Hepatocyte (in vitro differentiated cells): ENCODE results near the gene TM2D3. TPM values are rescaled to one million over a fixed set of nuclear protein-coding genes. Genes with fewer than 3 reads are reported as not detected.

Experiments used
- DNase-seq: peaks from one replicate; pipeline ENCODE4 v3.0.0-alpha.2; 2016; ENCODE audit warnings: low spot score
- H2AFZ ChIP-seq: fragments of 200-600 bp; sonication (generic); 2 replicates; pipeline ENCODE4 v1.6.0; 2016; ENCODE audit warnings: antibody characterized with exemption, mild to moderate bottlenecking
- H3K27ac ChIP-seq: fragments of 200-600 bp; sonication (generic); 2 replicates; pipeline ENCODE4 v1.5.1; 2016; ENCODE audit warnings: mild to moderate bottlenecking
- H3K27me3 ChIP-seq: fragments of 200-600 bp; sonication (generic); 2 replicates; pipeline ENCODE4 v1.6.1; 2016
- H3K36me3 ChIP-seq: fragments of 200-600 bp; sonication (generic); replicated peaks from 2 replicates; pipeline ENCODE4 v1.5.1; 2016; ENCODE audit warnings: low read depth; ENCODE audit not compliant: insufficient read depth
- H3K4me1 ChIP-seq: fragments of 200-600 bp; sonication (generic); 2 replicates; pipeline ENCODE4 v1.5.1; 2016; ENCODE audit warnings: mild to moderate bottlenecking, moderate library complexity; ENCODE audit not compliant: insufficient read depth
- H3K4me2 ChIP-seq: fragments of 200-600 bp; sonication (generic); 2 replicates; pipeline ENCODE4 v1.6.0; 2016
- H3K4me3 ChIP-seq: fragments of 200-600 bp; sonication (generic); 2 replicates; pipeline ENCODE4 v1.5.1; 2016; ENCODE audit warnings: mild to moderate bottlenecking
- H3K79me2 ChIP-seq: fragments of 200-600 bp; sonication (generic); 2 replicates; pipeline ENCODE4 v1.6.0; 2017; ENCODE audit warnings: mild to moderate bottlenecking
- H3K9me2 ChIP-seq: fragments of 200-600 bp; sonication (generic); replicated peaks from 2 replicates; pipeline ENCODE4 v1.6.0; 2017; ENCODE audit warnings: mild to moderate bottlenecking; ENCODE audit not compliant: insufficient read depth
- H3K9me3 ChIP-seq: fragments of 200-600 bp; sonication (generic); 2 replicates; pipeline ENCODE4 v1.5.1; 2016; ENCODE audit warnings: low read depth, mild to moderate bottlenecking
- H4K20me1 ChIP-seq: fragments of 200-600 bp; sonication (generic); 2 replicates; pipeline ENCODE4 v1.6.0; 2016; ENCODE audit warnings: mild to moderate bottlenecking; ENCODE audit not compliant: insufficient read depth, poor library complexity, severe bottlenecking
- CTCF ChIP-seq: fragments of 200-600 bp; sonication (generic); IDR thresholded peaks from 2 replicates; pipeline ENCODE4 v1.5.1; 2016; ENCODE audit warnings: antibody characterized with exemption, mild to moderate bottlenecking; ENCODE audit not compliant: poor library complexity
- EZH2 ChIP-seq: fragments of 200-600 bp; sonication (generic); IDR thresholded peaks from 2 replicates; pipeline ENCODE4 v1.6.1; 2016; ENCODE audit warnings: antibody characterized with exemption, mild to moderate bottlenecking, borderline replicate concordance
- EZH2phosphoT487 ChIP-seq: fragments of 200-600 bp; sonication (generic); IDR thresholded peaks from one replicate; pipeline ENCODE4 v1.6.1; 2018; ENCODE audit warnings: antibody characterized with exemption, mild to moderate bottlenecking, low read depth, moderate library complexity; ENCODE audit not compliant: unreplicated experiment, severe bottlenecking
- WGBS: methylation state at CpG from one replicate; pipeline ENCODE4 v1.1.6; 2016; ENCODE audit warnings: low lambda C conversion rate; ENCODE audit errors: missing lambda C conversion rate; 5-methylcytosine and 5-hydroxymethylcytosine counted together
- polyA plus RNA-seq: library from polyadenylated mRNA; unstranded; fragments of >200 nt; fragmentation: Nextera tagmentation; extraction: Ambion mirVana; gene quantifications from 2 replicates; pipeline ENCODE4 v1.2.1, GENCODE V29; 2016
- total RNA-seq: library from RNA; depleted of rRNA; stranded (reverse); fragments of >200 nt; gene quantifications from 2 replicates; pipeline ENCODE4 v1.2.3, GENCODE V29; 2014

TM2D3 gene
- total and polyA plus RNA-seq, 2 experiments from 2014 or later = 41.9 to 55.7 TPM

GRCh38 chr15:101607108-101607507 is 45.1 kb downstream of the TM2D3 start:
- Histone ChIP-seq H3K9me2 (no peaks in the 10 kb centered on the region), H3K27me3 (no peaks in the 10 kb centered on the region), H3K36me3 (no peaks in the 10 kb centered on the region), H4K20me1 (no peaks in the 10 kb centered on the region), H3K4me1 (no peaks in the 10 kb centered on the region), H2AFZ (no peak overlapping the region), H3K9me3 (no peaks in the 10 kb centered on the region), H3K27ac (no peak overlapping the region), H3K79me2 (no peaks in the 10 kb centered on the region), H3K4me3 (no peak overlapping the region), H3K4me2 (no peak overlapping the region)
- TF ChIP-seq CTCF (no peak), EZH2 (no peak), EZH2phosphoT487 (no peak)
- no peak for DNase-seq
- 78% methylated on average over 2 of the region's 2 CpGs for WGBS

GRCh38 chr15:101604124-101604874 is 47.9 kb downstream of the TM2D3 start:
- no peak for DNase-seq
- Histone ChIP-seq H3K9me3 (no peaks in the 10 kb centered on the region), H3K27ac (no peak overlapping the region), H3K27me3 (peaks cover 3% of the 10 kb centered on the region), H3K79me2 (no peaks in the 10 kb centered on the region), H3K4me1 (no peaks in the 10 kb centered on the region), H3K36me3 (no peaks in the 10 kb centered on the region), H3K4me3 (no peak overlapping the region), H4K20me1 (no peaks in the 10 kb centered on the region), H3K4me2 (no peak overlapping the region), H3K9me2 (no peaks in the 10 kb centered on the region), H2AFZ (no peak overlapping the region)
- TF ChIP-seq EZH2phosphoT487 = no peak
- no peak for TF ChIP-seq EZH2
- TF ChIP-seq CTCF = no peak
- 87% methylated on average over 4 of the region's 4 CpGs for WGBS

GRCh38 chr15:101602801-101603200 is 49.4 kb downstream of the TM2D3 start:
- Histone ChIP-seq H3K9me2 (no peaks in the 10 kb centered on the region), H3K79me2 (no peaks in the 10 kb centered on the region), H3K27ac (no peak overlapping the region), H3K9me3 (no peaks in the 10 kb centered on the region), H3K27me3 (peaks cover 3% of the 10 kb centered on the region), H3K4me2 (no peak overlapping the region), H3K4me1 (no peaks in the 10 kb centered on the region), H3K4me3 (no peak overlapping the region), H4K20me1 (no peaks in the 10 kb centered on the region), H2AFZ (no peak overlapping the region), H3K36me3 (no peaks in the 10 kb centered on the region)
- no peak for TF ChIP-seq CTCF
- TF ChIP-seq EZH2 = no peak
- no peak for TF ChIP-seq EZH2phosphoT487
- DNase-seq = no peak
- 84% methylated on average over 6 of the region's 6 CpGs for WGBS
